NK-92 (cell line): Measurements from ENCODE around the gene GFRA4.
"Not testable (repeated sequence)": the region's sequence is repeated elsewhere in the genome, so short reads cannot be mapped to it uniquely, and the experiment has no call there.

ENCODE experiments used
- DNase-seq: peaks from one replicate; lab custom pipeline; 2025; ENCODE audit not compliant: unreplicated experiment; lab: John Stamatoyannopoulos, UW

GFRA4 gene

GRCh38 chr20:3627476-3627875 is 35.7 kb downstream of the GFRA4 start:
- DNase-seq, result no peak

GRCh38 chr20:3622406-3622805 is 40.8 kb downstream of the GFRA4 start:
- no peak for DNase-seq

- DNase-seq, result no peak
Observed at GRCh38 chr20:3621111-3621510, 42.1 kb downstream of the GFRA4 start.

GRCh38 chr20:3616250-3616649 is 46.9 kb downstream of the GFRA4 start:
- DNase-seq, result no peak

GRCh38 chr20:3615171-3615840 is 47.9 kb downstream of the GFRA4 start:
- DNase-seq, result not testable (repeated sequence)

- DNase-seq, result no peak
Observed at GRCh38 chr20:3614466-3614865, 48.7 kb downstream of the GFRA4 start.

- DNase-seq, result no peak
Observed at GRCh38 chr20:3613821-3614440, 49.3 kb downstream of the GFRA4 start.

GRCh38 chr20:3612795-3613572 is 50.2 kb downstream of the GFRA4 start:
- DNase-seq, result no peak

- DNase-seq, result no peak
Observed at GRCh38 chr20:3611901-3612300, 51.3 kb downstream of the GFRA4 start.
